Fibroblast of pulmonary artery (primary cell): Measurements from ENCODE around the gene GSKIP.

Source experiments
- DNase-seq: peaks from one replicate; pipeline ENCODE4 v3.0.0-alpha.2; 2010; ENCODE audit warnings: low read depth
- H3K4me3 ChIP-seq: replicated peaks from 2 replicates; pipeline ENCODE4 v1.5.1; 2011; ENCODE audit warnings: low read depth, mild to moderate bottlenecking, control low read depth, low read length, moderate library complexity
- CTCF ChIP-seq: IDR thresholded peaks from 2 replicates; pipeline ENCODE4 v1.5.1; 2011; ENCODE audit warnings: mild to moderate bottlenecking, control low read depth, low read length, inconsistent platforms; ENCODE audit errors: missing control alignments

Gene GSKIP

GRCh38 chr14:96373538-96373937 lies 10.2 kb downstream of the GSKIP start:
- TF ChIP-seq CTCF = no peak
- H3K4me3 ChIP-seq = no peak overlapping the region
- no peak for DNase-seq

- H3K4me3 ChIP-seq = no peak overlapping the region
- DNase-seq = no peak
- no peak for TF ChIP-seq CTCF
These were observed 12.8 kb downstream of the GSKIP start for GRCh38 chr14:96376093-96376492.

- no peak for TF ChIP-seq CTCF
- no peak for DNase-seq
These were observed 17.4 kb downstream of the GSKIP start for GRCh38 chr14:96380735-96381134.

GRCh38 chr14:96383445-96383844 lies 20.1 kb downstream of the GSKIP start:
- DNase-seq = no peak
- TF ChIP-seq CTCF = no peak
- no peak overlapping the region for H3K4me3 ChIP-seq

More at GRCh38 chr14:96380735-96381134, 17.4 kb downstream of the GSKIP start:
- H3K4me3 ChIP-seq = no peak overlapping the region

- no peak for TF ChIP-seq CTCF
- DNase-seq = no peak
- H3K4me3 ChIP-seq = no peak overlapping the region
These were observed 20.7 kb downstream of the GSKIP start for GRCh38 chr14:96384053-96384452.

- H3K4me3 ChIP-seq = no peak overlapping the region
- TF ChIP-seq CTCF = no peak
- no peak for DNase-seq
These were observed 21.4 kb downstream of the GSKIP start for GRCh38 chr14:96384740-96385139.

GRCh38 chr14:96385385-96385784 lies 22.1 kb downstream of the GSKIP start:
- DNase-seq = no peak
- no peak overlapping the region for H3K4me3 ChIP-seq
- no peak for TF ChIP-seq CTCF
